GM11168 (cell line): ENCODE measurements around the gene RNF125.
"Not testable (repeated sequence)": the region's sequence is repeated elsewhere in the genome, so short reads cannot be mapped to it uniquely, and the experiment has no call there.

Experiments
- in situ Hi-C: fragments of 300-500 bp; cut with MboI; formaldehyde crosslinking; loops from one replicate; pipeline ENCODE4 v1.12.0; 2022; ENCODE audit warnings: low sequenced_read_pairs; ENCODE audit not compliant: unreplicated experiment

Gene RNF125

GRCh38 chr18:32018331-32019250 is at the start of gene RNF125:
RNF125 (plus strand) TSS chr18:32018825; CDS start chr18:32018864, 39 bp downstream.
- in situ Hi-C loops: loop anchor here (5.0 kb wide), 1 partner anchor 66 kb away; no protein-coding TSS in a partner anchor

GRCh38 chr18:31970617-31971016 is 48.0 kb upstream of the RNF125 start:
- in situ Hi-C loops: no loop called here

GRCh38 chr18:31973929-31974546 is 44.6 kb upstream of the RNF125 start:
- in situ Hi-C loops: no loop called here

- in situ Hi-C loops: no loop called here
Measured at GRCh38 chr18:31976242-31976641, 42.4 kb upstream of the RNF125 start.

GRCh38 chr18:31977270-31977872 is 41.3 kb upstream of the RNF125 start:
- in situ Hi-C loops: no loop called here

- in situ Hi-C loops: no loop called here
Measured at GRCh38 chr18:31978616-31979015, 40.0 kb upstream of the RNF125 start.

- in situ Hi-C loops: no loop called here
Measured at GRCh38 chr18:31979714-31980113, 38.9 kb upstream of the RNF125 start.

GRCh38 chr18:31980863-31981262 is 37.8 kb upstream of the RNF125 start:
- in situ Hi-C loops: no loop called here

GRCh38 chr18:31983020-31983419 is 35.6 kb upstream of the RNF125 start:
- in situ Hi-C loops: no loop called here

GRCh38 chr18:31983976-31984375 is 34.6 kb upstream of the RNF125 start:
- in situ Hi-C loops: no loop called here

- in situ Hi-C loops: no loop called here
Measured at GRCh38 chr18:31990823-31991222, 27.8 kb upstream of the RNF125 start.

- in situ Hi-C loops: no loop called here
Measured at GRCh38 chr18:31996007-31996406, 22.6 kb upstream of the RNF125 start.

- in situ Hi-C loops: no loop called here
Measured at GRCh38 chr18:31998880-31999412, 19.7 kb upstream of the RNF125 start.

GRCh38 chr18:32001141-32001540 is 17.5 kb upstream of the RNF125 start:
- in situ Hi-C loops: not testable (repeated sequence)

- in situ Hi-C loops: not testable (repeated sequence)
Measured at GRCh38 chr18:32003822-32004221, 14.8 kb upstream of the RNF125 start.

- in situ Hi-C loops: no loop called here
Measured at GRCh38 chr18:32010124-32010721, 8.4 kb upstream of the RNF125 start.

- in situ Hi-C loops: no loop called here
Measured at GRCh38 chr18:32011193-32011592, 7.4 kb upstream of the RNF125 start.

- in situ Hi-C loops: loop anchor here (5.0 kb wide), 1 partner anchor 67 kb away; no protein-coding TSS in a partner anchor
Measured at GRCh38 chr18:32019251-32019948, 775 bp downstream of the RNF125 start.

GRCh38 chr18:32019949-32020625 is 1.5 kb downstream of the RNF125 start:
- in situ Hi-C loops: loop anchor here (5.0 kb wide), 1 partner anchor 68 kb away; no protein-coding TSS in a partner anchor
